ENCODE measurements around the gene SHE.

SHE gene

DNA sequence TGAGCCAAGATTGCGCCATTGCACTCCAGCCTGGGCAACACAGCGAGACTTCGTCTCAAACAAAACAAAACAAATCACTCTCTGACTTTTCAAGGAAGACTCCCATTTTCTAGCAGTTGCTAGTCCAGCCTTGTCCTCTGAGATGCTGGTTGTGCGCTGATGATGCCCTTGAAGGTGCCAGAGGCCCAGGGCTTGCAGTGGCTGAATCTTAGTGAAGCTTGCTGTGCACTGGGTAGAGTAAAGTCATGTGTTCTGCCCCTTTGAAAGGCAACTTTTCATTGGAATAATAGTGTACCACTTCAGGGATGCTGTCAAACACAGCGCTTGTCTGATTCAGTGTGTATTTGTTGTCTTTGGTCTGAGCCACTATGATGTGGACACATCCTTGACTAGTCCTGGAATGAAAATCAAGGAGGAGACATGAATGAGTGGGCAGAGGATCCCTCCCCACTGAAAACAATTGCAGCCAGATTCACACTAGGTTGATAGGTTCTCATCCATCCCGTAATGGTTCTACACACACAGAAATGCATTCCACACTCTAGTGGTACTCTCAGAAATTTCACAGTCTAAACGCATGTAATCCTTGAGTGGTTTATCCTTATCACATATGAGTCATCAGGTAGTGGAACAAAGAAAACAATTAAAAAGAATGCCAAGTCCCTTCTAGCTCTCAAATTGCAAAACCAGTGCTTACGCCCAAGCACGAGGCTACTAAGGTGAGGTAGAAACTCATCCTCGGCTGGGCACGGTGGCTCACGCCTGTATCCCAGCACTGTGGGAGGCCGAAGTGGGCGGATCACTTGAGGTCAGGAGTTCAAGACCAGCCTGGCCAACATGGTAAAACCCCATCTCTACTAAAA is 18.0 kb downstream of the SHE start:
- in situ Hi-C loops (cut with MboI; ENCODE audit: low sequenced_read_pairs): loop anchor here (10.0 kb wide), 1 partner anchor 61 kb away; no protein-coding TSS in a partner anchor

GRCh38 chr1:154481053-154481452 is 21.2 kb downstream of the SHE start:
- in situ Hi-C loops (cut with MboI; ENCODE audit: low sequenced_read_pairs): loop anchor here (10.0 kb wide), 1 partner anchor 64 kb away; no protein-coding TSS in a partner anchor

- in situ Hi-C loops (cut with MboI; ENCODE audit: low sequenced_read_pairs): loop anchor here (10.0 kb wide), 1 partner anchor 65 kb away; no protein-coding TSS in a partner anchor
Measured at GRCh38 chr1:154479764-154480421, 22.3 kb downstream of the SHE start.

DNA sequence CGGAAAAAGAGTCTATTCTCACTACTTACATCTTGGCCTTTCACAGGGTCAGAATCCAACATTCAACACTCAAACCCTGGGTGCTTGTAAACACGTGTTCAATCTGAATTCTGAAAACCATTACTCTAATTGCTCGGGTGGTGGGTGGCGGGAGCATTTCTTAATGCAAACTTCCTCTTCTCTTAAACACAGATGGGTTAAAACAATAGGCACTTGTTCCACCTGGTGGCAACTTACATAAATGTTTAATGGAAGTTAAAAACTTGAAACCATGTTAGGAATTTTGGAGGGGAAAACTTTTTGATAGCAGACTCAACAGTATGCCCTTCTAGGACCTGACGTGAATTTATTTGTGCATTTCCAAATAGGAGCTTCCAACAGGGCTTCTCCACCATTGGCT is 23.6 kb downstream of the SHE start:
- in situ Hi-C loops (cut with MboI; ENCODE audit: low sequenced_read_pairs): no loop called here

GRCh38 chr1:154478013-154478412 is 24.2 kb downstream of the SHE start:
- in situ Hi-C loops (cut with MboI; ENCODE audit: low sequenced_read_pairs): no loop called here

- in situ Hi-C loops (cut with MboI; ENCODE audit: low sequenced_read_pairs): no loop called here
Measured at GRCh38 chr1:154476791-154477190, 25.4 kb downstream of the SHE start.

GRCh38 chr1:154474802-154475201 is 27.4 kb downstream of the SHE start:
- in situ Hi-C loops (cut with MboI; ENCODE audit: low sequenced_read_pairs): no loop called here

DNA sequence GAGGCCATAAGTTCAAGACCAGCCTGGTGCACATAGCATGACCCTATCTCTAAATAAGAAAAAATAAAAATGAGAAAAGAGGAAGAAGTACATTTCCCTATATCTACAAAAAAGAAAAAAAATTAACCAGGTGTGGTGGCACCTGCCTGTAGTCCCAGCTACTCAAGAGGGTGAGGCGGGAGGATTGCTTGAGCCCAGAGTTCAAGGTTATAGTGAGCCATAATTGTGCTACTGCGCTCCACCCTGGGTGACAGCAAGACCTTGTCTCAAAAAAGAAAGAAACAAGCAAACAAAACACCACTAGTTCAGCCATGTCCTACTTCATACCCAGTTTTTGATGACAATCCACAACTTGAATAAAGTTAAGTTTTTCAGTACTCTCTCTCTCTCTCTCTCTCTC is 30.9 kb downstream of the SHE start:
- in situ Hi-C loops (cut with MboI; ENCODE audit: low sequenced_read_pairs): no loop called here

- in situ Hi-C loops (cut with MboI; ENCODE audit: low sequenced_read_pairs): no loop called here
Measured at GRCh38 chr1:154469844-154470560, 32.2 kb downstream of the SHE start.

DNA sequence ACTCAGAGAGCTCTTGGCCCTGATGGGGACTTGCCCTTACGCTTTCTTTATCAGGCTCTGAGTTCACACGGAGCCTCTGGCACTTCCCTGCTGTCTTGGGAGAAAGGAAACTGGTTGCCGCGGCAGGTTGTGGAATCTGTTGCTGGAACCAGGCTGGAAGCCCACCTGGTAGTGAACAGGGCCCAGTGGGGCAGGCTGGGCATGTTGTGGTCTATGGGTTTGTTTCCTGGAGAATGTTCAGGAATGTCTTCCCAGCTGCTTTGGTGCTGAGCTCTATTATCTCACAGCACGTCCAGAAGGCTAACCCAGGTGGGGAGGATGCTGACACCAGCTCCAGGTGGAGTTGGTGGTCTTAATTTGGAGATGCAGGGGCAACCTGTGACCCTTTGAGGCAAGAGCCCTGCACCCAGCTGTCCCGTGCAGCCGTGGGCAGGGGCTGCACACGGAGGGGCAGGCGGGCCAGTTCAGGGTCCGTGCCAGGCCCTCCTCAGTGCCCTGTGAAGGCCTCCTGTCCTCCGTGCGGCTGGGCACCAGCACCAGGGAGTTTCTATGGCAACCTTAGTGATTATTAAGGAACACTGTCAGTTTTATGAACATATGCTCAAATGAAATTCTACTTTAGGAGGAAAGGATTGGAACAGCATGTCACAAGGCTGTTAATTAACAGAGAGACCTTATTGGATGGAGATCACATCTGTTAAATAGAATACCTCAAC is 33.5 kb downstream of the SHE start:
- in situ Hi-C loops (cut with MboI; ENCODE audit: low sequenced_read_pairs): no loop called here

DNA sequence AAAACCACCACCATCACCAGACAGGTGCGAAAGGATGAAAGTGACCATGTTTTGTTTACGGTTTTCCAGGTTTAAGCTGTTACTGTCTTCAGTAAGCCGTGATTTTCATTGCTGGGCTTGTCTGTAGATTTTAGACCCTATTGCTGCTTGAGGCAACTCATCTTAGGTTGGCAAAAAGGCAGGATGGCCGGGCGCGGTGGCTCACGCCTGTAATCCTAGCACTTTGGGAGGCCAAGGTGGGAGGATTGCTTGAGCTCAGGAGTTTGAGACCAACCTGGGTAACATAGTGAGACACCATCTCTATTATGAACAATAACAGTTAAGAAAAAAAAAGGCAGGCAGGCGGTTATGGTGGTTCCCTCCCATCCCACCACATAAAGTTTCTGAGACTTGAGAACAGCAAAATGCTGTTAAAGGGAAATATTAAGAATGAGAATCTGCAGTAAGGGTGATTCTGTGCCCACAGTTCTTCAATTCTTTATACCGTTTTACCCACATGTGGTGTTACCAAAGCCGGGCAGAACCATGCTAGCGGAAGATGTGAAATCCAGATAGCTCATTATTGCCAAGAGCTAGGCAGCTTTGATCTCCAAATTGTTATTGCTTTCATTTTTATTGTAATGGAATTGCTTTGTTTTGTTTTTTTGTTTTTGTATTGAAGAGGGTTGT is 34.6 kb downstream of the SHE start:
- in situ Hi-C loops (cut with MboI; ENCODE audit: low sequenced_read_pairs): no loop called here

DNA sequence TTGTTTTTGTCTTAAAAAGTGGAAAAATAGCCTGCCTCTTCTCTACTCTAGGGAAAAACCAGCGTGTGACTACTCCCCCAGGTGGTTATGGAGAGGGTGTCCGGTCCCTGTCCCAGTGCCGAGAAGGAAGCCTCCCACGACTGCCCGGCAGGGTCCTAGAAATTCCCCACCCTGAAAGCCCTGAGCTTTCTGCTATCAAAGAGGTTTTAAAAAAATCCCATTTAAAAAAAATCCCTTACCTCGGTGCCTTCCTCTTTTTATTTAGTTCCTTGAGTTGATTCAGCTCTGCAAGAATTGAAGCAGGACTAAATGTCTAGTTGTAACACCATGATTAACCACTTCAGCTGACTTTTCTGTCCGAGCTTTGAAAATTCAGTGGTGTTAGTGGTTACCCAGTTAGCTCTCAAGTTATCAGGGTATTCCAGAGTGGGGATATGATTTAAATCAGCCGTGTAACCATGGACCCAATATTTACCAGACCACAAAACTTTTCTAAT is 35.2 kb downstream of the SHE start:
- in situ Hi-C loops (cut with MboI; ENCODE audit: low sequenced_read_pairs): no loop called here

- in situ Hi-C loops (cut with MboI; ENCODE audit: low sequenced_read_pairs): no loop called here
Measured at GRCh38 chr1:154466206-154466605, 36.0 kb downstream of the SHE start.

DNA sequence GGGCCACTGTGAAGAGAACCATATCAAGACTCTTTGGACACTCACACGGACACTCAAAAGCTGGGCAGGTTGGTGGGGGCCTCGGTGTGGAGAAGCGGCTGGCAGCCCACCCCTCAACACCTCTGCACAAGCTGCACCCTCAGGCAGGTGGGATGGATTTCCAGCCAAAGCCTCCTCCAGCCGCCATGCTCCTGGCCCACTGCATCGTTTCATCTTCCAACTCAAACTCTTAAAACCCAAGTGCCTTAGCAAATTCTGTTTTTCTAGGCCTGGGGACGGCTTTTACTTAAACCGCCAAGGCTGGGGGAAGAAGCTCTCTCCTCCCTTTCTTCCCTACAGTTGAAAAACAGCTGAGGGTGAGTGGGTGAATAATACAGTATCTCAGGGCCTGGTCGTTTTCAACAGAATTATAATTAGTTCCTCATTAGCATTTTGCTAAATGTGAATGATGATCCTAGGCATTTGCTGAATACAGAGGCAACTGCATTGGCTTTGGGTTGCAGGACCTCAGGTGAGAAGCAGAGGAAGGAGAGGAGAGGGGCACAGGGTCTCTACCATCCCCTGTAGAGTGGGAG is 36.5 kb downstream of the SHE start:
- in situ Hi-C loops (cut with MboI; ENCODE audit: low sequenced_read_pairs): no loop called here

- in situ Hi-C loops (cut with MboI; ENCODE audit: low sequenced_read_pairs): no loop called here
Measured at GRCh38 chr1:154463512-154463990, 38.7 kb downstream of the SHE start.

DNA sequence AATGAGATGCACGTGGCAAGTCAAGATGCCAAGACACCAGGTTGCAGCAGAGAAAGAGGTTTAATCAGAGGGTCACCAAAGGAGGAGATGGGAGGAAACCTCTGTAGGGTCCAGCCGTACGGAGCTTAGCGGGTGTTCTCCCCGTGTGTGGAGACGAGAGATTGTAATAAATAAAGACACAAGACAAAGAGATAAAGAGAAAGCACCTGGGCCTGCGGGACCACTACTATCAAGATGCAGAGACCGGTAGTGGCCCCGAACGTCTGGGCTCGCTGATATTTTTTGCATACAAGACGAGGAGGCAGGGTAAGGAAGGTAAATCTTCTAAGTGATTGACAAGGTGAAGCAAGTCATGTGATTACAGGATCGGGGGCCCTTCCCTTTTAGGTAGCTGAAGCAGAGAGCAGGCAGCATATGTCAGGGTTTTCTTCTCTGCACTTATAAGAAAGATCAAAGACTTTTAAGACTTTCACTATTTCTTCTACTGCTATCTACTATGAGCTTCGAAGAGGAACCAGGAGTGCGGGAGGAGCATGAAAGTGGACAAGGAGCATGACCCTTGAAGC is 41.4 kb downstream of the SHE start:
- in situ Hi-C loops (cut with MboI; ENCODE audit: low sequenced_read_pairs): no loop called here

- in situ Hi-C loops (cut with MboI; ENCODE audit: low sequenced_read_pairs): no loop called here
Measured at GRCh38 chr1:154459080-154459479, 43.1 kb downstream of the SHE start.

DNA sequence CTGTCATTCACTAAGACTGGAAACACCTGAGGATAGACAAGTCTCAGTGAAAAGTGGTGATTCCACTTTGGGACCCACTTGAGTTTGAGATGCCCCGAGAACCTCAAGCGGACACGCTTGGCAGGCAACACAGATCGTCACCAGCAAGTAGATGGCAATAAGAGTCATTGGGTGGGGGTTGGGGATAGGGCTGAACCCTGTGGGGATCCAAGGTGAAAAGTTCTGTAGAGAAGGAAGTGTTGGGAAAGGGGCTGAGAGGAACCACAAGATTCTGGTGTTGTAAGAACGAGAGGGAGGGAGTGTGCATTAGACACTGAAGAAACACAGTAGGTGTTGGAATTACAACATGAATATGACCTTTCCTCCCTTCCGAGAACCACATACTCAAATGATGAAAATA is 45.6 kb downstream of the SHE start:
- in situ Hi-C loops (cut with MboI; ENCODE audit: low sequenced_read_pairs): no loop called here

GRCh38 chr1:154454386-154455120 is 47.7 kb downstream of the SHE start:
- in situ Hi-C loops (cut with MboI; ENCODE audit: low sequenced_read_pairs): no loop called here

All from HL-60/S4 (cell line).